Fibroblast of pulmonary artery (primary cell): ENCODE results near the gene RTN1.

Experiments
- DNase-seq: peaks from one replicate; pipeline ENCODE4 v3.0.0-alpha.2; 2010; ENCODE audit warnings: low read depth
- H3K4me3 ChIP-seq: replicated peaks from 2 replicates; pipeline ENCODE4 v1.5.1; 2011; ENCODE audit warnings: low read depth, mild to moderate bottlenecking, control low read depth, low read length, moderate library complexity
- CTCF ChIP-seq: IDR thresholded peaks from 2 replicates; pipeline ENCODE4 v1.5.1; 2011; ENCODE audit warnings: mild to moderate bottlenecking, control low read depth, low read length, inconsistent platforms; ENCODE audit errors: missing control alignments

The RTN1 gene

GRCh38 chr14:59755409-59756135 lies 115.0 kb downstream of the RTN1 start:
- TF ChIP-seq CTCF = no peak
- no peak overlapping the region for H3K4me3 ChIP-seq
- no peak for DNase-seq

GRCh38 chr14:59754256-59754655 lies 116.3 kb downstream of the RTN1 start:
- DNase-seq = peak; percentile 16
- TF ChIP-seq CTCF = no peak
- no peak overlapping the region for H3K4me3 ChIP-seq

- no peak overlapping the region for H3K4me3 ChIP-seq
- TF ChIP-seq CTCF = no peak
- no peak for DNase-seq
These were observed 117.1 kb downstream of the RTN1 start for GRCh38 chr14:59753512-59753911.

- no peak for DNase-seq
- no peak overlapping the region for H3K4me3 ChIP-seq
- no peak for TF ChIP-seq CTCF
These were observed 119.0 kb downstream of the RTN1 start for GRCh38 chr14:59751578-59751977.

- peak; percentile 8 for DNase-seq
- no peak for TF ChIP-seq CTCF
- no peak overlapping the region for H3K4me3 ChIP-seq
These were observed 130.8 kb downstream of the RTN1 start for GRCh38 chr14:59739794-59740193.

GRCh38 chr14:59728304-59728703 lies 142.3 kb downstream of the RTN1 start:
- no peak for TF ChIP-seq CTCF
- DNase-seq = no peak
- H3K4me3 ChIP-seq = no peak overlapping the region

- H3K4me3 ChIP-seq = no peak overlapping the region
These were observed 143.4 kb downstream of the RTN1 start for GRCh38 chr14:59727073-59727661.

More at GRCh38 chr14:59727073-59727661, 143.4 kb downstream of the RTN1 start:
- no peak for DNase-seq
- no peak for TF ChIP-seq CTCF
